Esophagus muscularis mucosa (tissue), 2 donors: ENCODE measurements around the gene NPVF.

Source experiments
- EP300 ChIP-seq: sonication (generic); formaldehyde crosslinking; IDR thresholded peaks from one replicate; pipeline ENCODE4 v1.6.1; 2017; ENCODE audit warnings: antibody characterized with exemption
- POLR2A ChIP-seq: fragments of 450-650 bp; IDR thresholded peaks from one replicate; pipeline ENCODE4 v1.6.1; 2017; ENCODE audit warnings: antibody characterized with exemption, moderate library complexity, mild to moderate bottlenecking, low read depth

DNA sequence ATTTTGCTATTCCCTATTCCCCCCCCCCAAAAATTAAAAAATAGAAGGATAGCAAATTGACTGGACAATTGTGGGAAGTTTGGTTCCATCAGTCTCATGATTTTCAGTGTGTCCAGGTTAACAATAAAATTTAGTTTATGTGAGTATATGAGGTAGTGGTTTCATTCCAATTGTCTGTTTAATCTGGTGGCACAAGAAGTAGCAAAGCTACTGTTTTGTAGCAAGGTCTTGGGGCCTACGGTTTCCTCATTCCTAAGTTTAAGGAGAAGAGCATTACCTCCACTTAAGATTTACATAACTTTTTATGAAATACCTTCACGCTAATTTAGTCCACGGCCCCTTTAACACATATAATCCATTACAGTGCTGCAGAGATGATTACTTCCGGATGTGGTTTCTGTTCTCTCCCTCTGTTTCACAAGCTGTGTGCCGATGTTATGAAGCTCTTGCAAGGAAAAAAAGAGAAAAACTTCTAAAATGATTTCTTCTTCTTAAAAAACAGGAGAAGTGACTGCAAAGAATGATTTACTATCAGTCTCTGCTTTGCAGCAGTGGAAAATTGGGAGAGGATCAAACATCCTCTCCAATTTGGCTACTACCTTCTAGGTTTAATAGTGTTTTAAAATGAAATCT lies 32.7 kb upstream of the NPVF start:
- TF ChIP-seq EP300 (no peak), POLR2A (no peak)
